Neural progenitor cell (in vitro differentiated cells): ENCODE data around the gene SDK1.

Experiments used
- CTCF ChIP-seq: fragments of 200-600 bp; sonication (generic); IDR thresholded peaks from 2 replicates; pipeline ENCODE4 v1.5.1; 2017; ENCODE audit warnings: antibody characterized with exemption, mild to moderate bottlenecking
- EZH2 ChIP-seq: fragments of 200-600 bp; sonication (generic); IDR thresholded peaks from 2 replicates; pipeline ENCODE4 v1.6.1; 2017; ENCODE audit warnings: antibody characterized with exemption, mild to moderate bottlenecking, moderate library complexity
- EZH2phosphoT487 ChIP-seq: fragments of 200-600 bp; sonication (generic); IDR thresholded peaks from 2 replicates; pipeline ENCODE4 v1.6.1; 2017; ENCODE audit warnings: antibody characterized with exemption

- TF ChIP-seq EZH2 (no peak), EZH2phosphoT487 (no peak), CTCF (no peak)
These were observed 807.9 kb downstream of the SDK1 start for GRCh38 chr7:4108951-4109350.
